Stimulated activated CD4-positive, alpha-beta T cell treated with anti-CD3 and anti-CD28 coated beads, TNF-alpha, amount 100 ng/mL, for 4 hours (primary cell): ENCODE data around the gene HPSE2.

ENCODE experiments used
- DNase-seq, 3 experiments: peaks; one replicate each; pipeline ENCODE4 v3.0.0-alpha.2; 2020; ENCODE audit warnings: low read depth in 3 of 3

Gene HPSE2

DNA sequence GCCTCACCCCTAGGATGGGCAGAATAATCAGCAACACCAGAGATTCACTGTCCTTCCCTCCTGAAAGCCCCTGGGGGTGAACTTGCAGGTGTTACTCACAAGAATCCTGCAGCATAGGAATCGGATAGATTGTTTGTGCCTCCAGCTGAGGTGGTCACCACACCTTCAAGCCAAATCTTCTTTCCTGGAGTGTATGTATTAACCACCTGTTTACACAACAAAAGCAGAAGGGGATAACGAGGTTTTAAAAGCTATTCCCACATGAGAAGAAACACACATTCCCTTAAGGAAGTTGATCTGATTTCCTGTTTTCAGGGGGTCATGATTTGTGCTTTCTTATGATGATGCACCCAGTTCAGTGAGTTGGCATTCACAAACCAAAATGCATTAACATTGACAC lies 615.1 kb downstream of the HPSE2 start:
- no peak for DNase-seq

DNA sequence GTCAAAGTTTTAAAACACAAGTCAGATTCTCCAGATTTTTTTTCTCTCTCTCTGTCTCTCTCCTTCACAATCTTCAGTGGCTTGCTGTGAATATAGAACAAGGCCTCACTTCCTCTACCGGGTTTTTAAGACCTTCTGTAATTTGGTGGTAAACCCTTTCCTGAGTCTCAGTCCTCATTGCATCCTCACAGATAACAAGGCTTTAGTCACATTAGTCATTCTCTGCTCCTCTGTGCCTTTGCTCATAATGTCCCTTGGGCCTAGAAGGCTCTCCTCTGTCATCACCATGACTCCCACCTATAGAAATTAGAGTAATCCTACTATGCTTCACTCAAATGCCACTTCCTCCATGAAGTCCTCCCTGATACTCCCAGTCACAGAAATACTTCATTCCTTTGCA lies 616.2 kb downstream of the HPSE2 start:
- no peak for DNase-seq

- no peak for DNase-seq
Observed at GRCh38 chr10:98617906-98618520, 617.6 kb downstream of the HPSE2 start.

DNA sequence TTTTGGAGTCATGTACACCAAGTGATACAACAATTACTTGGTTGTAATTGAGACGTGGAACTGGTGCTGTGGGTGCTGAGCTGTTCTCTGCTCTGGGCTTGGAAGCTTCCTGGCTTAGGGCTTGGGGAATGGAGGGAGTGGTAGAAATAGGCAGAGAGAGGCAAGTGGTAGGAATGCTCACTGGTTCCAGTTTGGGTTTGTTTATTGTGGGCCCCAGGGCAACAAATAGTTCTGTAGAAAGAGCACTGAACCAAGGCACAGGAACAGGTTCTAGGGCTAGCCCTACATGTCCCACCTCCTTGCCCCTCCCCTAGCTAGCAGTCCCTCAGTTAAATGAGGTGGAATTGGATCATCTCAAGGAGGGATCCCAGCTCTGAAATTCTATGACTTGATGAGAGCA lies 622.2 kb downstream of the HPSE2 start:
- no peak for DNase-seq

- DNase-seq: no peak
Observed at GRCh38 chr10:98611436-98611835, 624.2 kb downstream of the HPSE2 start.

DNA sequence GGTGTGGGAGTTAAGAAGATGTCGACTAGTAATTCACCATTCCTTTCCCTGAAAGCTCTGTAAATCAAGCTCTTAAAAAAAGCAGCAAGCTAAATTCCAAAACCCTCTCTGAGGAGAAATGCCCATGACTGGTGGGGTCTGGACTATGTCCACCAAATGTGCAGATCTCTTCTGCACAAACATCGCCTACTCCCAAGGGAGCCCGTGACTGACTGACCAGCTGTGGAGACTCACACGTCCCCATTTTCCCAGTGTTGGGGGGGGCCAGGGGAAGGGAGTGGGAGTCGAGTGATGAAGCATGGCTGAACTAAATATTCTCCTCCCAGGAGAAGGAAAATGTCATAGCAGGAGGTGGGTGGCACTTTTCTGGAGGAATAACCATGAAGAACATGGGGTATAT lies 624.8 kb downstream of the HPSE2 start:
- DNase-seq: no peak

DNA sequence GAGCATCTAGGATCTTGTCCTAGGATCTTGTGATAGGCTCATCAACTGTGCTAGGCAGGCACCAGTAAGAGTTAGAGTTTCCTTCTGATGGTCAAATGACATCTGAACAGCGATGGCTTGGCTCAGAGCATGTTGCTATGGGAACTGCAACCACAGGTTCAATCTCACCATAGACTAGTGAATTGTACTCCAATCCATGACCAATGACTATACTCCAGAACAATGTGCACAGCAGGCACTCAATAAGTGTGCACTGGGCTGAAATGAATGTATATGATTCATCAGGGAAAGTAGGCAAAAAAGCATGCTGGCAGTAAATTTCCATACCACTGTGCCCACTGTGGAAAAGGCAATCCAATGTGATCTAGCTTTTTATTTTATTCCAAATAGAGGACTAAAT lies 625.4 kb downstream of the HPSE2 start:
- DNase-seq: no peak

GRCh38 chr10:98609265-98609664 lies 626.4 kb downstream of the HPSE2 start:
- DNase-seq: no peak

GRCh38 chr10:98608411-98608810 lies 627.2 kb downstream of the HPSE2 start:
- DNase-seq: no peak

GRCh38 chr10:98602224-98602623 lies 633.4 kb downstream of the HPSE2 start:
- DNase-seq: no peak

DNA sequence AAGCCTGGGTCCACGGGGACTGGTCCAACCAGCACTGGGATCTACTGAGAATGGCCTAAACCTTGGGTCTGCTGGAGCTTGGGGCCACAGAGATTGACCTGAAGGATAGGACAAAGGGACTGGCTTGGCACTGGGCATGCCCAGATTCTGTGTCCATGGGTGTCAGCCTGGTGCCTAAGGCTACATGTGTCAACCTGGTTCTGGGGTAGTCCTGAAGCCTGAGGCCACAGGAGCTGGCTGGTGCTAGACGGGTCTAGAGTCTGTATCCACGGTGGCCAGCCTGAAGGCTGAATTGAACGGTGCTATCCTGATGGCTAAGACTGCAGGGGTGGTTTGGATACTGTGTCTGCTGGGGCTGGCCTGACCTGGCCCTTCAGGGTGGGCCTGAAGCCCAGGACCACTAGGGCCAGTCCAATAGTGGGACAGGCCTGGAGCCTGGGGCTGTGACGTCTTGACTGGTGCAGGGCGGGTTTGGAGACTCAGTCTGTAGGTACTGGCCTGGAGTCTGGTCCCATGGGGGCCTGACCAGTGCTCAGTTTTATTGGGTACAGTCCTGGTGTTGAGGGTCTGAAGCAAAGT lies 636.5 kb downstream of the HPSE2 start:
- DNase-seq: no peak

DNA sequence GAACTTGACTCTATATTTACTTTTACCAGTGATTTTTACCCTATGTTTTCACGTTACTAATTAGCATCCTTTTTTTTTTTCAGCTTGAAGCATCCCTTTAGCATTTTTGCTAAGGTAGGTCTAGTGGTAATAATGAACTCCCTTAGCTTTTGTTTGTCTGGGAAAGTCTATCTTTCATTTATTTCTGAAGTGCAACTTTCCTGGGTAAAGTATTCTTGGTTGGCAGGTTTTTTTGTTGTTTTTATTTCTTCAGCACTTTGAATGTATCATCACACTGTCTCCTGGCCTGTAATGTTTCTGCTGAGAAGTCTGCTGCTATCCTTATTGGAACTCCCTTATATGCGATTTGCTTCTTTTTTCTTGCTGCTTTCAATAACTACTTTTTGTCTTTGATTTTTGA lies 639.2 kb downstream of the HPSE2 start:
- no peak for DNase-seq

- no peak for DNase-seq
Observed at GRCh38 chr10:98589691-98590090, 646.0 kb downstream of the HPSE2 start.

GRCh38 chr10:98589007-98589406 lies 646.6 kb downstream of the HPSE2 start:
- no peak for DNase-seq

DNA sequence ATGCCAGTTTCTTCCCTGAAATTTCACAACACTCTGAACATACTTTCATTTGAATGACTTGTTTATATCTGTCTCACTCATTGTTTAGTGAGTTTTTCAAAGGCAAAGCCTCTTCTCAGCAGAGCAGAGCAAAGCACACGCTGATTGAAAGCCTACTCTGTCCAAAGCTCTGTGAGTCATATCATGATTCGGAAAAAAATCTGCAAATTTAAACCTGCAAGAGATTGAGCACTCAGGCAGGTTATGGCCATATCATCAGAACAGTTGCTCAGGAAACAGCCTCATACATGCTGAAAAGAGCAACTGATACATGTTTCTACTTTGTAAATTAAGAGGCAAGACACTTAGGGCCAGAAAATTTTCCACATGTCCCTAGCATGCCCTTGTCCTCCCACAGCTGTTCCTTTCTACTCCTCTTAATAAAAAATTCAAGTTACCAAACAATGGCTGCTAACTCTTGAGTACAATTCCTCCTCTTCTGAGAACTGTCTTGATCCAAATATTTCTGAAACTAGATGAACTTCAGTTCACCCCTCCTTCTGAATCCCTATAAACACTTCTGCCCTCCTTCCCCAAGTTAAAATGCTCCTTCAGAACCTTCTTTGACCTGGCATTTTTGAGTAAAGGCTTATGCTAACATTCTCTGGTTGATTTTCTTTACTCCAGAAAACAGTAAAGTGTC lies 648.4 kb downstream of the HPSE2 start:
- no peak for DNase-seq

- no peak for DNase-seq
Observed at GRCh38 chr10:98586096-98586495, 649.6 kb downstream of the HPSE2 start.

DNA sequence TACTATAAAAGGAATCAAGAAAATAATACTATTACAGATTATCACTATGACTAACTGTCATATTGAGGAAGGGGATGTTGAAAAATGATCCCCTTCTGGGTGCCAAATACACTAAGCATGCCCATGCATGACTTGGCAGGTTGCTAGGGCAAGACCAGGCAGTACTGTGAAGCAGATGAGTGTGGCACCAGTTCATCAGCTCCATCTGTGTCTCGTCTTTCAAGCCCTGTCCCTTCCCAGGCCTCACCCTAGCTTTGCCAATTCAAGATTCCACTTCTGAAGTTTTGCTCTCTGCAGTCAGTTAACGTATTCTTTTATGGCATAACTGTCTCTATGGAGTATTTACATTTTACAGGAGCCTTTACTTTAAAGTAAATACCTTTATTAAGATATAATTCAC lies 653.3 kb downstream of the HPSE2 start:
- no peak for DNase-seq

- no peak for DNase-seq
Observed at GRCh38 chr10:98577578-98577977, 658.1 kb downstream of the HPSE2 start.

- no peak for DNase-seq
Observed at GRCh38 chr10:98577168-98577567, 658.5 kb downstream of the HPSE2 start.

- DNase-seq: no peak
Observed at GRCh38 chr10:98576096-98576495, 659.6 kb downstream of the HPSE2 start.

- no peak for DNase-seq
Observed at GRCh38 chr10:98572594-98572993, 663.1 kb downstream of the HPSE2 start.

- DNase-seq: no peak
Observed at GRCh38 chr10:98570834-98571233, 664.8 kb downstream of the HPSE2 start.

GRCh38 chr10:98569853-98570252 lies 665.8 kb downstream of the HPSE2 start:
- DNase-seq: no peak

DNA sequence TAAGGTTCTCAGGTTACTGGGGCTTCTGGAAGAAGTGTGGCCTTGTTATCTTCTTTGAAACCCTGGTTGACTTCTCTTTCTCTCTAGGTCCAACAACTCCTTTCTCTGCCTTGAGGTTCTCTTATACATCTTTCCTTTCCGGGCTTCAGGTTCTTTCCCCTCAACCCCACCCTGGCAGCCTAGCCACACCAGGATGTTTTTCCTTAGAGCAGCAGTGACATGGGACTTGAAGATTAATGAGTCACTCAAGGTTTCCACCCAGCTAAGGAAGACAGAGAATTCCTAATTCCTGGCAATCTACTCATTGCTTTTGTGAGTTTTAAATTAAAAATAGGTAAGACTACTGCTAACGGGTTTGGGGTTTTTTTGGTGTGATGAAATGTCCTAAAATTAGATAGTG lies 667.1 kb downstream of the HPSE2 start:
- DNase-seq: no peak
